ENCODE data around the gene SOD2.

- no peak for TF ChIP-seq CTCF (conservative IDR thresholded peaks at IDR 0.05; ENCODE audit: low read depth, low read length)
- TF ChIP-seq EZH2phosphoT487 (IDR thresholded peaks at IDR 0.05; ENCODE audit: borderline replicate concordance, low read length) = no peak
- TF ChIP-seq EZH2 (IDR thresholded peaks at IDR 0.05; ENCODE audit: low read length, unreplicated experiment) = no peak
Measured at GRCh38 chr6:159739341-159739740, 46.3 kb upstream of the SOD2 start.

Data from PC-3 (cell line).